Measurements from ENCODE around the gene PARD3. TPM values are rescaled to one million over a fixed set of nuclear protein-coding genes. Genes with fewer than 3 reads are reported as not detected.
"Not testable (repeated sequence)": the region's sequence is repeated elsewhere in the genome, so short reads cannot be mapped to it uniquely, and the experiment has no call there.

PARD3 gene
- total RNA-seq, 6 donors from 2014 or later = 30.6 to 108 (median 50.6) TPM

GRCh38 chr10:34850036-34850435, 34.9 kb upstream of the PARD3 start:
- H3K27me3 ChIP-seq = no peaks in the 10 kb centered on the region
- no peak overlapping the region for H3K27ac ChIP-seq
- 94 to 95% methylated on average over 1 of the region's 1 CpG for WGBS, 2 donors
- peaks cover 4 to 8% (median 5%) of the 10 kb centered on the region in 4 donors for H3K4me1 ChIP-seq
- H3K9me3 ChIP-seq = no peaks in the 10 kb centered on the region
- TF ChIP-seq POLR2AphosphoS5 (IDR thresholded peaks at IDR 0.05) (no peak), EP300 (IDR thresholded peaks at IDR 0.05) (no peak), POLR2A (IDR thresholded peaks at IDR 0.05) (no peak)
- TF ChIP-seq, protein P1, sequence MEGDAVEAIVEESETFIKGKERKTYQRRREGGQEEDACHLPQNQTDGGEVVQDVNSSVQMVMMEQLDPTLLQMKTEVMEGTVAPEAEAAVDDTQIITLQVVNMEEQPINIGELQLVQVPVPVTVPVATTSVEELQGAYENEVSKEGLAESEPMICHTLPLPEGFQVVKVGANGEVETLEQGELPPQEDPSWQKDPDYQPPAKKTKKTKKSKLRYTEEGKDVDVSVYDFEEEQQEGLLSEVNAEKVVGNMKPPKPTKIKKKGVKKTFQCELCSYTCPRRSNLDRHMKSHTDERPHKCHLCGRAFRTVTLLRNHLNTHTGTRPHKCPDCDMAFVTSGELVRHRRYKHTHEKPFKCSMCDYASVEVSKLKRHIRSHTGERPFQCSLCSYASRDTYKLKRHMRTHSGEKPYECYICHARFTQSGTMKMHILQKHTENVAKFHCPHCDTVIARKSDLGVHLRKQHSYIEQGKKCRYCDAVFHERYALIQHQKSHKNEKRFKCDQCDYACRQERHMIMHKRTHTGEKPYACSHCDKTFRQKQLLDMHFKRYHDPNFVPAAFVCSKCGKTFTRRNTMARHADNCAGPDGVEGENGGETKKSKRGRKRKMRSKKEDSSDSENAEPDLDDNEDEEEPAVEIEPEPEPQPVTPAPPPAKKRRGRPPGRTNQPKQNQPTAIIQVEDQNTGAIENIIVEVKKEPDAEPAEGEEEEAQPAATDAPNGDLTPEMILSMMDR (IDR thresholded peaks at IDR 0.05) = no peak
- no peaks in the 10 kb centered on the region for H3K36me3 ChIP-seq
- DNase-seq (no peak), ATAC-seq (ENCODE audit: low FRiP score in 2 of 2) (no peak)
- H3K4me3 ChIP-seq = no peak overlapping the region

DNA sequence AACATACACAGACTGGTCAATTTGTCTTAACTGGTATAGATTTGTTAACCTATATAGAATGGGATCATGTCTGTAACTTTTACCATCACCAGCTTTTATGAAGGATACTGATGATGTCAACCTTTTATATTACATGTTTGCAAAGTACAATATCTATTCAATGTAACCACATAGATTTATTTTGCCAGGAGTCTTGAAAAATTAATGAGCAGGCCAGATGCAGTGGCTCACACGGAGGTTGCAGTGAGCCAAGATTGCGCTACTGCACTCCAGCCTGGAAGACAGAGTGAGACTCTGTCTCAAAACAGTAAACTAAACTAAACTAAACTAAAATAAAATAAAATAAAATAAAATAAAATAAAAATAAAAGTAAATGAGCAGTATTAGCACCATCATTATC, 30.0 kb upstream of the PARD3 start:
- WGBS, 2 donors = 81 to 83% methylated on average over 2 of the region's 2 CpGs
- no peak overlapping the region for H3K27ac ChIP-seq
- TF ChIP-seq POLR2AphosphoS5 (IDR thresholded peaks at IDR 0.05) (no peak), EP300 (IDR thresholded peaks at IDR 0.05) (no peak), POLR2A (IDR thresholded peaks at IDR 0.05) (no peak)
- TF ChIP-seq, protein P1 (IDR thresholded peaks at IDR 0.05) = no peak

DNA sequence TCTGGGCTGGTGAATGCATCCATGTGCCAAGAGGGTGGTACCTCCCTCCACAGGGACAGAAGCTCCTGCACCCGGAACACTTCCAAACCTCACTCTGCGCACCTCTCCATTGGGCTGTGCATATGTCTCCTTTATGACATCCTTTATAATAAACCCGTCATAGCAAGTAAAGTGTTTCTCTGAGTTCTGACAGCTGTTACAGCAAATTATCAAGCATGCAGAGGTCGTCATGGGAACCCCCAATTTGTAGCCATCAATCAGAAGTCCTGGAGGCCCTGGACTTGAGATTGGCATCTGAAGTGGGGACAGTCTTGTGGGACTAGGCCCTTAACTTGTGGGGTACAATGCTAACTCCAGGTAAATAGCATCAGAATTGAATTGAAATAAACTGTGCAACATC, 29.4 kb upstream of the PARD3 start:
- Histone ChIP-seq H3K4me1 (no peaks in the 10 kb centered on the region), H3K4me3 (no peak overlapping the region), H3K36me3 (no peaks in the 10 kb centered on the region), H3K9me3 (no peaks in the 10 kb centered on the region), H3K27ac (no peak overlapping the region), H3K27me3 (no peaks in the 10 kb centered on the region)
- ATAC-seq (ENCODE audit: low FRiP score in 2 of 2) = no peak
- DNase-seq = no peak
- 84 to 87% methylated on average over 4 of the region's 4 CpGs for WGBS, 2 donors
- TF ChIP-seq EP300 (IDR thresholded peaks at IDR 0.05) = no peak
- no peak for TF ChIP-seq POLR2AphosphoS5 (IDR thresholded peaks at IDR 0.05)
- TF ChIP-seq, protein P1 (IDR thresholded peaks at IDR 0.05) = no peak
- no peak for TF ChIP-seq POLR2A (IDR thresholded peaks at IDR 0.05)

More for the DNA sequence above, 30.0 kb upstream of the PARD3 start:
- no peaks in the 10 kb centered on the region for H3K27me3 ChIP-seq
- H3K4me1 ChIP-seq = no peaks in the 10 kb centered on the region
- DNase-seq = no peak
- no peak overlapping the region for H3K4me3 ChIP-seq
- no peak for ATAC-seq (ENCODE audit: low FRiP score in 2 of 2)
- no peaks in the 10 kb centered on the region for H3K9me3 ChIP-seq
- no peaks in the 10 kb centered on the region for H3K36me3 ChIP-seq

DNA sequence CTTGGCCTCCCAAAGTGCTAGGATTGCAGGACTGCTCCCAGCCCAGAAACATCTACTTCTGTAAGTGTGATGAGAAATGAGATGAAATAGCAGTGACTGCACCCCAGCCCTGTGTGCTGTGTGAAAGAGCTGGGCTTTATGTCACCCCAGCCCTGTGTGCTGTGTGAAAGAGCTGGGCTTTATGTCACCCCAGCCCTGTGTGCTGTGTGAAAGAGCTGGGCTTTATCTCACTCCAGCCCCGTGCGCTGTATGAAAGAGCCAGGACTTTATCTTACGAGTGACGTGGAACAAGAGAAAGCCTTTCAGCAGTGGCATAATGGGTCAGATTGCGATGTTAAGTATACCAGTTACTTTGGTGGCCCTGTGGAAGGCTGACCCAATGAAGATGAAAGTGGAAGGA, 28.4 kb upstream of the PARD3 start:
- DNase-seq; H3K27ac ChIP-seq; H3K4me3 ChIP-seq; H3K27me3 ChIP-seq; H3K36me3 ChIP-seq; H3K4me1 ChIP-seq; ATAC-seq (ENCODE audit: low FRiP score in 2 of 2); H3K9me3 ChIP-seq: not testable (repeated sequence)
- 92 to 94% methylated on average over 5 of the region's 5 CpGs for WGBS, 2 donors

DNA sequence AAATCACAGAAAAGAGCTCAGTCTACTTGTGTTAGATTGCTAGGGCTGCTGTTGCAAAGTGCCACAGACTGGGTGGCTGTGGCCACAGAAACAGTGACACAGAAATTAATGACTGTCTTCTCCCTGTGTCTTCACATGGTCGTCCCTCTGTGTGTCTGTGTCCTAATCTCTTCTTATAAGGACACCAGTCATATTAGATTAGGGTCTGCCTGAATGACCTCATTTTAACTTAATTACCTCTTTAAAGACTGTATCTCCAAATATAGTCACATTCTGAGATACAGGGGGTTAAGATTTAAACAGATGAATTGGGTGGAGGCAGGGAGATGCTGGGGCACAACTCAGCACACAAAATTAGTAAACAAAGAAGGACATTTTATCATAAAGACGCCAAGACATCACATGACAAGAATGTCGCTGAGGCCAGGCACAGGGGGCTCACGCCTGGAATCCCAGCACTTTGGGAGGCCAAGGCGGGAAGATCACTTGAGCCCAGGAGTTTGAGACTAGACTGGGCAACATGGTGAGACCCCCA, 23.3 kb upstream of the PARD3 start:
- whole genome bisulfite sequencing, 2 donors = 70 to 84% methylated on average over 5 of the region's 5 CpGs
- no peaks in the 10 kb centered on the region for H3K9me3 ChIP-seq
- ATAC-seq (ENCODE audit: low FRiP score in 2 of 2) (no peak), DNase-seq (no peak)
- TF ChIP-seq POLR2AphosphoS5 (IDR thresholded peaks at IDR 0.05) (no peak), EP300 (IDR thresholded peaks at IDR 0.05) (no peak)
- H3K27ac ChIP-seq = no peak overlapping the region
- H3K36me3 ChIP-seq = no peaks in the 10 kb centered on the region
- no peaks in the 10 kb centered on the region for H3K4me1 ChIP-seq
- no peaks in the 10 kb centered on the region for H3K27me3 ChIP-seq
- H3K4me3 ChIP-seq = no peak overlapping the region

- H3K27ac ChIP-seq = no peak overlapping the region
- H3K4me1 ChIP-seq = no peaks in the 10 kb centered on the region
- H3K9me3 ChIP-seq = no peaks in the 10 kb centered on the region
- ATAC-seq (ENCODE audit: low FRiP score in 2 of 2) (no peak), DNase-seq (no peak)
- no peaks in the 10 kb centered on the region for H3K36me3 ChIP-seq
- no peak for TF ChIP-seq POLR2A (IDR thresholded peaks at IDR 0.05)
- no peak for TF ChIP-seq EP300 (IDR thresholded peaks at IDR 0.05)
- no peak for TF ChIP-seq POLR2AphosphoS5 (IDR thresholded peaks at IDR 0.05)
- TF ChIP-seq, protein P1 (IDR thresholded peaks at IDR 0.05) = no peak
- no peaks in the 10 kb centered on the region for H3K27me3 ChIP-seq
- WGBS, 2 donors = 91 to 98% methylated on average over 8 of the region's 8 CpGs
- no peak overlapping the region for H3K4me3 ChIP-seq
Observed at GRCh38 chr10:34835908-34836508, 20.9 kb upstream of the PARD3 start.
